HEK293 (cell line): ENCODE data around the gene HOXB7.

Experiments
- CTCF ChIA-PET: fragments of 350-600 bp; formaldehyde crosslinking; extraction: SDS; loops from one replicate; lab custom pipeline; 2021; ENCODE audit warnings: antibody characterized with exemption; lab: Yijun Ruan, JAX
- POLR2A ChIA-PET: fragments of 300-600 bp; formaldehyde crosslinking; extraction: SDS; loops from one replicate; lab custom pipeline; 2020; ENCODE audit warnings: antibody characterized with exemption, inconsistent platforms; lab: Yijun Ruan, JAX
- H3K27ac ChIP-seq: fragments of 200-500 bp; sonication (Bioruptor generic); 2 replicates; pipeline ENCODE4 v1.5.1; 2014; ENCODE audit warnings: low read depth, low read length, control low read depth, inconsistent platforms; ENCODE audit errors: extremely low read depth
- H3K36me3 ChIP-seq, 2 experiments: fragments of 200-500 bp in 1 of 2; sonication (Bioruptor generic) in 1 of 2; 1 replicate in 1 of 2; 2 replicates in 1 of 2; pipeline ENCODE4 v1.5.1; 2014 to 2017; ENCODE audit warnings: inconsistent platforms in 2 of 2, low read length in 2 of 2; ENCODE audit not compliant: control insufficient read depth in 2 of 2, insufficient read depth in 1 of 2
- H3K4me1 ChIP-seq: fragments of 200-500 bp; sonication (Bioruptor generic); 2 replicates; pipeline ENCODE4 v1.5.1; 2014; ENCODE audit warnings: mild to moderate bottlenecking, low read length, inconsistent platforms; ENCODE audit not compliant: control insufficient read depth, insufficient read depth
- H3K4me3 ChIP-seq: 2 replicates; pipeline ENCODE4 v1.5.1; 2011; ENCODE audit warnings: low read depth, mild to moderate bottlenecking, control low read depth, low read length, moderate library complexity
- H3K9me3 ChIP-seq: fragments of 200-500 bp; sonication (Bioruptor generic); 2 replicates; pipeline ENCODE4 v1.5.1; 2014; ENCODE audit warnings: low read depth, low read length, inconsistent platforms; ENCODE audit not compliant: control insufficient read depth, insufficient read depth
- BCL6B ChIP-seq: fragments of 450-650 bp; formaldehyde crosslinking; IDR thresholded peaks from 2 replicates; pipeline ENCODE4 v1.5.1; 2017; ENCODE audit warnings: missing biosample characterization, missing genetic modification characterization
- EGR2 ChIP-seq: fragments of 450-650 bp; formaldehyde crosslinking; IDR thresholded peaks from 2 replicates; pipeline ENCODE4 v1.5.1; 2016; ENCODE audit warnings: low read depth, missing biosample characterization, missing genetic modification characterization
- PATZ1 ChIP-seq: fragments of 450-650 bp; formaldehyde crosslinking; IDR thresholded peaks from 2 replicates; pipeline ENCODE4 v1.5.1; 2016; ENCODE audit warnings: missing biosample characterization, missing genetic modification characterization
- PRDM1 ChIP-seq: fragments of 450-650 bp; formaldehyde crosslinking; IDR thresholded peaks from 2 replicates; pipeline ENCODE4; 2016; ENCODE audit warnings: missing biosample characterization, missing genetic modification characterization
- ZBTB48 ChIP-seq: fragments of 450-650 bp; formaldehyde crosslinking; IDR thresholded peaks from 2 replicates; pipeline ENCODE4 v1.5.1; 2016; ENCODE audit warnings: missing biosample characterization, missing genetic modification characterization
- ZFP37 ChIP-seq: fragments of 450-650 bp; formaldehyde crosslinking; IDR thresholded peaks from 2 replicates; pipeline ENCODE4 v1.5.1; 2016; ENCODE audit warnings: missing biosample characterization, missing genetic modification characterization
- ZFP69B ChIP-seq: fragments of 450-650 bp; formaldehyde crosslinking; IDR thresholded peaks from 2 replicates; pipeline ENCODE4 v1.5.1; 2016; ENCODE audit warnings: missing biosample characterization, missing genetic modification characterization
- ZIC2 ChIP-seq: fragments of 450-650 bp; formaldehyde crosslinking; IDR thresholded peaks from 2 replicates; pipeline ENCODE4 v1.5.1; 2016; ENCODE audit warnings: missing biosample characterization, missing genetic modification characterization
- ZNF274 ChIP-seq, 2 experiments: fragments of 200-500 bp in 1 of 2; fragments of 450-650 bp in 1 of 2; sonication (Bioruptor generic) in 1 of 2; formaldehyde crosslinking in 1 of 2; IDR thresholded peaks; 2 replicates each; pipeline versions ENCODE4 v1.5.1 to v1.6.1; 2014 to 2016; ENCODE audit warnings: borderline replicate concordance in 1 of 2, inconsistent platforms in 1 of 2, low read length in 1 of 2, missing biosample characterization in 1 of 2, missing genetic modification characterization in 1 of 2
- ZNF280C ChIP-seq: fragments of 450-650 bp; formaldehyde crosslinking; IDR thresholded peaks from 2 replicates; pipeline ENCODE4 v1.5.1; 2016; ENCODE audit warnings: missing biosample characterization, missing genetic modification characterization
- ZNF350 ChIP-seq: fragments of 450-650 bp; formaldehyde crosslinking; IDR thresholded peaks from 2 replicates; pipeline ENCODE4 v1.5.0; 2017; ENCODE audit warnings: missing biosample characterization, mild to moderate bottlenecking, missing genetic modification characterization
- ZNF449 ChIP-seq: fragments of 450-650 bp; formaldehyde crosslinking; IDR thresholded peaks from 2 replicates; pipeline ENCODE4 v1.5.1; 2017; ENCODE audit warnings: missing biosample characterization, mild to moderate bottlenecking, missing genetic modification characterization, moderate library complexity
- ZNF513 ChIP-seq: fragments of 450-650 bp; IDR thresholded peaks from 2 replicates; pipeline ENCODE4 v1.5.1; 2018; ENCODE audit warnings: missing biosample characterization, missing genetic modification characterization
- ZNF624 ChIP-seq: fragments of 450-650 bp; formaldehyde crosslinking; IDR thresholded peaks from 2 replicates; pipeline ENCODE4 v1.5.1; 2017; ENCODE audit warnings: missing biosample characterization, missing genetic modification characterization
- ZNF654 ChIP-seq: fragments of 450-650 bp; formaldehyde crosslinking; IDR thresholded peaks from 2 replicates; pipeline ENCODE4 v1.5.1; 2016; ENCODE audit warnings: low read depth, missing biosample characterization, missing genetic modification characterization

Gene HOXB7

GRCh38 chr17:48624544-48625494, 14.0 kb upstream of the HOXB7 start (continued):
- no peak for TF ChIP-seq ZNF280C (tag by site-specific recombination)
- TF ChIP-seq ZFP69B (tag by site-specific recombination): no peak

- Histone ChIP-seq H3K4me3 (peak overlapping the region; percentile 78), H3K27ac (peak overlapping the region; percentile 100; the same call in 1 of the 2 replicates), H3K9me3 (no peaks in the 10 kb centered on the region)
- ChIA-PET POLR2A (interaction anchor here (1.1 to 1.4 kb wide), 2 partner anchors 11 to 26 kb away, joined by 3 to 7 read pairs; no protein-coding TSS in a partner anchor), CTCF (interaction anchor here (0.5 to 5.0 kb wide), 13 partner anchors 11 to 576 kb away, joined by 3 to 37 read pairs (median 4); partner anchors contain the start of gene NFE2L1)
- TF ChIP-seq ZNF624 (tag by site-specific recombination) (no peak), ZNF449 (tag by site-specific recombination) (no peak), ZFP37 (no peak), ZNF513 (tag by site-specific recombination) (no peak), ZNF654 (no peak), PRDM1 (tag by site-specific recombination) (no peak), EGR2 (tag by site-specific recombination) (no peak), ZNF350 (no peak)
- TF ChIP-seq, all 188 proteins: peak for 0
- Histone ChIP-seq H3K36me3 (peaks cover 0 to 26% of the 10 kb centered on the region in 2 experiments; a peak in 1 of 3 replicates), H3K4me1 (peaks cover 29% of the 10 kb centered on the region)
Measured at GRCh38 chr17:48624118-48624517, 13.3 kb upstream of the HOXB7 start.

GRCh38 chr17:48623583-48623982, 12.8 kb upstream of the HOXB7 start:
- no peaks in the 10 kb centered on the region for H3K9me3 ChIP-seq
- H3K4me1 ChIP-seq: peaks cover 33% of the 10 kb centered on the region
- ChIA-PET POLR2A (interaction anchor here (1.1 to 1.4 kb wide), 2 partner anchors 11 to 26 kb away, joined by 3 to 7 read pairs; no protein-coding TSS in a partner anchor), CTCF (interaction anchor here (1.0 to 5.0 kb wide), 15 partner anchors 11 to 575 kb away, joined by 3 to 37 read pairs (median 3); partner anchors contain the start of genes HOXB5 and NFE2L1)
- H3K4me3 ChIP-seq: no peak overlapping the region
- H3K27ac ChIP-seq: no peak overlapping the region
- H3K36me3 ChIP-seq: peaks cover 0 to 26% of the 10 kb centered on the region in 2 experiments; a peak in 1 of 3 replicates
- TF ChIP-seq ZIC2 (no peak), ZBTB48 (tag by site-specific recombination) (no peak), ZNF274 (IDR thresholded peaks at IDR 0.05; ENCODE audit: low read length) (no peak), ZNF274 (tag by site-specific recombination; IDR thresholded peaks at IDR 0.05; ENCODE audit: borderline replicate concordance) (no peak), PATZ1 (tag by site-specific recombination) (peak; percentile 59; the same call in 1 of the 2 replicates), BCL6B (tag by site-specific recombination) (no peak), ZNF280C (tag by site-specific recombination) (no peak)
